ENCODE measurements around the gene NR4A2.

The NR4A2 gene

GRCh38 chr2:156332534-156333273 lies at the start of gene NR4A2:
TSS of gene NR4A2 (minus strand) at chr2:156332721. CDS start at chr2:156330186, 2,535 bp downstream.
- peak; percentile 96 for DNase-seq (ENCODE audit: low read depth)
- H3K4me3 ChIP-seq (ENCODE audit: low read length): peak within 1 kb of the TSS; percentile 87
- TF ChIP-seq CTCF (IDR thresholded peaks at IDR 0.05; ENCODE audit: insufficient read depth, low read depth, low read length, missing control alignments): no peak

- no peak for TF ChIP-seq CTCF (IDR thresholded peaks at IDR 0.05; ENCODE audit: insufficient read depth, low read depth, low read length, missing control alignments)
- DNase-seq (ENCODE audit: low read depth): no peak
- H3K4me3 ChIP-seq (ENCODE audit: low read length): no peak overlapping the region
Measured at GRCh38 chr2:156380117-156380645, 47.7 kb upstream of the NR4A2 start.

- no peak overlapping the region for H3K4me3 ChIP-seq (ENCODE audit: low read length)
Measured at GRCh38 chr2:156379714-156380113, 47.2 kb upstream of the NR4A2 start.

GRCh38 chr2:156379071-156379470 lies 46.5 kb upstream of the NR4A2 start:
- DNase-seq (ENCODE audit: low read depth): no peak
- TF ChIP-seq CTCF (IDR thresholded peaks at IDR 0.05; ENCODE audit: insufficient read depth, low read depth, low read length, missing control alignments): no peak

More at GRCh38 chr2:156379714-156380113, 47.2 kb upstream of the NR4A2 start:
- no peak for DNase-seq (ENCODE audit: low read depth)
- no peak for TF ChIP-seq CTCF (IDR thresholded peaks at IDR 0.05; ENCODE audit: insufficient read depth, low read depth, low read length, missing control alignments)

GRCh38 chr2:156366753-156367152 lies 34.2 kb upstream of the NR4A2 start:
- TF ChIP-seq CTCF (IDR thresholded peaks at IDR 0.05; ENCODE audit: insufficient read depth, low read depth, low read length, missing control alignments): no peak
- no peak for DNase-seq (ENCODE audit: low read depth)
- no peak overlapping the region for H3K4me3 ChIP-seq (ENCODE audit: low read length)

More at GRCh38 chr2:156379071-156379470, 46.5 kb upstream of the NR4A2 start:
- H3K4me3 ChIP-seq (ENCODE audit: low read length): no peak overlapping the region

GRCh38 chr2:156363141-156363540 lies 30.6 kb upstream of the NR4A2 start:
- no peak overlapping the region for H3K4me3 ChIP-seq (ENCODE audit: low read length)
- TF ChIP-seq CTCF (IDR thresholded peaks at IDR 0.05; ENCODE audit: insufficient read depth, low read depth, low read length, missing control alignments): no peak
- no peak for DNase-seq (ENCODE audit: low read depth)
